ENCODE data around the gene ARPC5L.

GRCh38 chr9:124814164-124814535 is 47.8 kb upstream of the ARPC5L start:
- TF ChIP-seq CBFB (CRISPR knock-in tag; IDR thresholded peaks at IDR 0.05; ENCODE audit: low read depth), result no peak
- no peak for TF ChIP-seq CTCF (IDR thresholded peaks at IDR 0.05)
- no peak for TF ChIP-seq FOXP1 (CRISPR knock-in tag; IDR thresholded peaks at IDR 0.05; ENCODE audit: borderline replicate concordance)
- no peak for TF ChIP-seq ZNF121 (CRISPR knock-in tag; IDR thresholded peaks at IDR 0.05)
- TF ChIP-seq JUN (CRISPR knock-in tag; IDR thresholded peaks at IDR 0.05), result no peak
- no peak for TF ChIP-seq CREM (CRISPR knock-in tag; IDR thresholded peaks at IDR 0.05)
- no peak for TF ChIP-seq TEAD4 (CRISPR knock-in tag; IDR thresholded peaks at IDR 0.05)
